ENCODE data around the gene GLB1L. TPM values are rescaled to one million over a fixed set of nuclear protein-coding genes. Genes with fewer than 3 reads are reported as not detected.

GLB1L gene
- total and polyA plus RNA-seq, 2 of the 8 experiments (the other 6 are each of a cell fraction or from before 2014, with no cell fraction given), result 3.7 to 4.0 TPM

DNA sequence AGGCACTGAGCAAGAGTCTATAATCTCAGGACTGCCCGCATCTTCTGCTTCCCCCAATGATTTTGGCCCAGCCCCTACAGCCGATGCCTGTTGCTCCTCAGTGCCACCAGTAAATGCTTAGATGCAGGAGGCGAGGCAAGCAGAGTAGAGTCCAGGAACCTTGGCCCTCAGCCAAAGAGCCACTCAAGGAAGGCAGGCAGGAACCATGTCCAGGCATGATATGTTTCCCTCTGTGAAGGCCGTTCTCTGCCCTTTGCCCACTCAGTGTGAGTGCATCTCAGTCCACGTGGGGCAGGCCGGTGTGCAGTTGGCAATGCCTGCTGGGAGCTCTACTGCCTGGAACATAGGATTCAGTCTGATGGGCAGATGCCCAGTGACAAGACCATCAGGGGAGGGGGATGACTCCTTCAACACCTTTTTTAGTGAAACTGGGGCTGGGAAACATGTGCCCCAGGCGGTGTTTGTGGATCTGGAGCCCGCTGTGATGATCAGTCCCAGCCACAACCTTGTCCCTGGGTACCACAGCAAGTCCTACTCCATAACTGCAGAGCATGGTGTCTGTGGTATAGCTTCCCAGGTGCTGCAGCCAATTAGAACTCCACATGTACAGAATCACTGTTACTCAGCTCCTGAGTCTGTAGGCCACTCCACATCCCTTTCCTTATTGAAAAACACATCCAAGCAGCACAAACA, 24.3 kb upstream of the GLB1L start:
- Histone ChIP-seq H3K23me2 (ENCODE audit: low read depth, low read length) (no peaks in the 10 kb centered on the region), H2BK20ac (ENCODE audit: low read length) (no peak overlapping the region), H2AK5ac (ENCODE audit: low read depth, low read length) (no peak overlapping the region; the same call in 1 of the 2 replicates), H3K79me2 (ENCODE audit: control insufficient read depth in 1 of 2, insufficient read depth in 2 of 2, low read length in 2 of 2) (no peaks in the 10 kb centered on the region), H3K27me3 (replicated peaks in 1 of 4; ENCODE audit: control insufficient read depth in 3 of 4, extremely low read depth in 1 of 4, insufficient read depth in 3 of 4, low read length in 3 of 4) (peaks cover 0 to 3% (median 0%) of the 10 kb centered on the region in 4 experiments; a peak in 2 of 7 replicates), H3K23ac (ENCODE audit: insufficient read length) (no peak overlapping the region), H3K4me3 (ENCODE audit: extremely low read depth in 1 of 4, insufficient read depth in 2 of 4, low read depth in 3 of 4, low read length in 4 of 4) (no peak overlapping the region; a peak in 1 of 8 replicates), H3K9ac (replicated peaks in 1 of 4; ENCODE audit: extremely low read depth in 1 of 4, low read depth in 3 of 4, low read length in 3 of 4) (no peak overlapping the region), H3K36me3 (ENCODE audit: control insufficient read depth in 2 of 4, insufficient read depth in 4 of 4, low read length in 3 of 4) (no peaks in the 10 kb centered on the region), H4K20me1 (replicated peaks in 1 of 2; ENCODE audit: control insufficient read depth in 1 of 2, insufficient read depth in 2 of 2, low read length in 2 of 2) (no peaks in the 10 kb centered on the region), H3K4me2 (ENCODE audit: insufficient read depth in 1 of 2, low read depth in 2 of 2, low read length in 2 of 2) (no peak overlapping the region), H4K91ac (replicated peaks; ENCODE audit: insufficient read length, low read length) (no peak overlapping the region), H3K4me1 (replicated peaks in 1 of 4; ENCODE audit: control insufficient read depth in 3 of 4, insufficient read depth in 4 of 4, low read length in 3 of 4) (peaks cover 0 to 3% (median 0%) of the 10 kb centered on the region in 4 experiments; a peak in 2 of 7 replicates), H3K27ac (ENCODE audit: low read depth, low read length) (no peak overlapping the region), H2AFZ (ENCODE audit: low read length) (no peak overlapping the region), H3K14ac (ENCODE audit: insufficient read length) (no peak overlapping the region), H2BK15ac (ENCODE audit: low read length) (no peak overlapping the region), H2BK12ac (ENCODE audit: low read depth, low read length) (no peak overlapping the region), H3K79me1 (ENCODE audit: low read depth, low read length) (no peaks in the 10 kb centered on the region), H4K5ac (ENCODE audit: insufficient read length, low read depth, low read length) (no peak overlapping the region), H2BK120ac (replicated peaks; ENCODE audit: low read depth, low read length) (no peak overlapping the region), H3K9me3 (ENCODE audit: insufficient read depth in 2 of 2, low read depth in 1 of 2, low read length in 1 of 2) (no peaks in the 10 kb centered on the region), H3K56ac (replicated peaks; ENCODE audit: insufficient read length, low read depth, low read length) (no peak overlapping the region), H3K18ac (ENCODE audit: extremely low read depth, low read length) (no peak overlapping the region), H3K4ac (replicated peaks; ENCODE audit: insufficient read length, low read depth, low read length) (no peak overlapping the region), H2BK5ac (ENCODE audit: low read depth, low read length) (no peak overlapping the region), H4K8ac (ENCODE audit: extremely low read depth, insufficient read depth, low read length) (no peak overlapping the region)
- no peak for TF ChIP-seq KDM4A (IDR thresholded peaks at IDR 0.05; ENCODE audit: low read depth, low read length, severe bottlenecking)
- no peak for TF ChIP-seq CBX5 (IDR thresholded peaks at IDR 0.05; ENCODE audit: low read depth, low read length)
- TF ChIP-seq KDM5A (IDR thresholded peaks at IDR 0.05; ENCODE audit: low read length), result no peak
- TF ChIP-seq GABPA (IDR thresholded peaks at IDR 0.05; ENCODE audit: borderline replicate concordance, insufficient read depth, low read length), result no peak
- TF ChIP-seq RNF2 (IDR thresholded peaks at IDR 0.05; ENCODE audit: borderline replicate concordance, low read depth, low read length, missing control alignments, poor library complexity, severe bottlenecking), result no peak
- no peak for TF ChIP-seq TAF1 (IDR thresholded peaks at IDR 0.05; ENCODE audit: low read depth, low read length)
- TF ChIP-seq SIRT6 (IDR thresholded peaks at IDR 0.05; ENCODE audit: low read length), result no peak
- no peak for TF ChIP-seq SIN3A (conservative IDR thresholded peaks at IDR 0.05 in 1 of 2, IDR thresholded peaks at IDR 0.05 in 1 of 2; ENCODE audit: low read depth in 1 of 2, low read length in 2 of 2)
- TF ChIP-seq HDAC6 (IDR thresholded peaks at IDR 0.05; ENCODE audit: low read depth, low read length), result no peak
- TF ChIP-seq CHD2 (IDR thresholded peaks at IDR 0.05; ENCODE audit: low read length), result no peak
- CTCF ChIA-PET (ENCODE audit: partially characterized antibody), result interaction anchor here (0.9 to 4.9 kb wide), 7 partner anchors 8 to 242 kb away, joined by 3 to 25 read pairs (median 4); partner anchors contain the start of genes ANKZF1, ATG9A and DNAJB2
- DNase-seq (ENCODE audit: low read depth in 1 of 2, low spot score in 2 of 2) (no peak), FAIRE-seq (no peak)
- POLR2A ChIA-PET (ENCODE audit: partially characterized antibody), result interaction anchor here (0.8 to 1.0 kb wide), 2 partner anchors 12 to 17 kb away, joined by 3 read pairs; no protein-coding TSS in a partner anchor
- 83% methylated on average over 8 of the region's 8 CpGs; no CpG with 5 or more reads in 1 of the 2 experiments for WGBS, 2 experiments (ENCODE audit: extremely low coverage in 1 of 2, insufficient coverage in 1 of 2, insufficient read length in 1 of 2, insufficient replicate concordance in 2 of 2, low coverage in 1 of 2, low lambda C conversion rate in 2 of 2, missing lambda C conversion rate in 1 of 2)
